GM18907 (cell line): ENCODE data around the gene BRIP1.
"Not testable (repeated sequence)": the region's sequence is repeated elsewhere in the genome, so short reads cannot be mapped to it uniquely, and the experiment has no call there.

ENCODE experiments used
- ATAC-seq: cut with Tn5 transposase; IDR thresholded peaks from one replicate; pipeline ENCODE4 v1.9.1; 2021; ENCODE audit warnings: mild to moderate bottlenecking, moderate library complexity; ENCODE audit not compliant: unreplicated experiment

Gene BRIP1

GRCh38 chr17:61673019-61673897 is 190.1 kb downstream of the BRIP1 start:
- ATAC-seq: not testable (repeated sequence)

DNA sequence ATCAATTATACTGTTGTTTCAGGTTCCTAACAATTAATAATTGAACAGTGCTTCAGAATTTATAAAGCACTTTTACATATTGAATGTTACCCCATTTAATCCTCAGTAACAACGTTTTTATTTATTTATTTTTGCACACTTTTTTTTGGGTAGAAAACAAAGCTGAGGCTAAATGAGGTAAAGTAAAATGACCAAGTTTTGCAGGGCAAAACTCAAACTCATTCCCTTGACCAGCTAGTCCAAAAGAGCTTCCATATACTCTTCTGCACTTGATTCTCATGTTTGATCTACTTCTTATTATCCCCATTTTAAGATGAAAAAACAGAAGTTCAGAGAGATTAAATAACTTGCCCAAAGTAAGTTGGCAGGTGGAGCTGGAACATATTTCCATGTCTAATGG is 191.2 kb downstream of the BRIP1 start:
- no peak for ATAC-seq

DNA sequence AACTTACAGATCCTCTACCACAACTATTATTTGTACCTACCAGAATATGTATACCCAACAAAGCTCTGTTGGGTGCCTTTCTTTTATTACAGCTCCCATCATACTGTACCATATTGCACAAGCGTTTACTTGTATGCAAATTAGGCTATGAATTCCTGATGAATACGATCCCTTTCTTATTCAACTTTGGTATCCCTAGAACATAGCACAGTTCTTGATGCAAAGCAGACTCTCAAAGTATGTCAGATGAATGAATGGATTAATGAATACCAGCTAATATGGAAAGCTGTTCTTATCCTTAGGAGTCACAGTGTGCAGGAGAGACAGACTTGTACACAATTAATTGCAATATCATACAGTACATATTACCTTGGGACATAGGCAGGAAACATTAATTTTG is 192.6 kb downstream of the BRIP1 start:
- ATAC-seq: no peak

DNA sequence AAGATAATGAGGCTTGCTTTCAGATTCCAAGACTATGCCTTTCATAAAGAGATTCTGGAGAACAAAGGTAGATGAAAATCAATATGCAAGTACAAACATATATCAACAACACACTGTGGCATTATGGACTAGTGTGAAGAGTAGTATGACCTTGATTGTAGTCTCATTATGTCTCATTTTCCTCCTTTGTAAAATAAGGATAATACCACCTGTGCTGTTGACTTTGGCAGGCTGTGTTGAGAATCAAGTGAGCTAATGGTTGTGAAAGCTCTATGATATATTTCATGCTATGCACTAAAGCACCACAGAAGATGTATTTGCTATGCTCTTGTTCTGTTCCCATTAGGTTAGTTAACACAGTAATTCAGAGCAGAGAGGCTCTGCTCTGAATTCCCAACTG is 193.8 kb downstream of the BRIP1 start:
- ATAC-seq: no peak

DNA sequence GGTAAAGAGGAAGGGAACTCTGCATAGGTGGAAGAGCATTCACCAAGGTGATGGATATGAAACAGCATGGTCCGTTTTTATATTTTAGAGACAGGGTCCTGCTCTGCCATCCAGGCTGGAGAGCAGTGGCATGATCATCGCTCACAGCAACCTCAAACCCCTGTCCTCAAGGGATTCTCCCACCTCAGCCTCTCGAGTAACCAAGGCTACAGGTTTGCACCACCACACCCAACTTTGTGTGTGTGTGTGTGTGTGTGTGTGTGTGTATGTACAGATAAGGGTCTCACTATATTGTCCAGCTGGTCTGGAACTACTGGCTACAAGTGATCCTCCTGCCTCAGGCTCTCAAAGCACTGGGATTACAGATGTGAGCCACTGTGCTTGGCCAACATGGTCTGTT is 194.8 kb downstream of the BRIP1 start:
- no peak for ATAC-seq

- ATAC-seq: not testable (repeated sequence)
Observed at GRCh38 chr17:61666406-61667088, 196.8 kb downstream of the BRIP1 start.

GRCh38 chr17:61663310-61663709 is 200.0 kb downstream of the BRIP1 start:
- no peak for ATAC-seq

- ATAC-seq: no peak
Observed at GRCh38 chr17:61662741-61663140, 200.6 kb downstream of the BRIP1 start.

- no peak for ATAC-seq
Observed at GRCh38 chr17:61662186-61662585, 201.1 kb downstream of the BRIP1 start.

DNA sequence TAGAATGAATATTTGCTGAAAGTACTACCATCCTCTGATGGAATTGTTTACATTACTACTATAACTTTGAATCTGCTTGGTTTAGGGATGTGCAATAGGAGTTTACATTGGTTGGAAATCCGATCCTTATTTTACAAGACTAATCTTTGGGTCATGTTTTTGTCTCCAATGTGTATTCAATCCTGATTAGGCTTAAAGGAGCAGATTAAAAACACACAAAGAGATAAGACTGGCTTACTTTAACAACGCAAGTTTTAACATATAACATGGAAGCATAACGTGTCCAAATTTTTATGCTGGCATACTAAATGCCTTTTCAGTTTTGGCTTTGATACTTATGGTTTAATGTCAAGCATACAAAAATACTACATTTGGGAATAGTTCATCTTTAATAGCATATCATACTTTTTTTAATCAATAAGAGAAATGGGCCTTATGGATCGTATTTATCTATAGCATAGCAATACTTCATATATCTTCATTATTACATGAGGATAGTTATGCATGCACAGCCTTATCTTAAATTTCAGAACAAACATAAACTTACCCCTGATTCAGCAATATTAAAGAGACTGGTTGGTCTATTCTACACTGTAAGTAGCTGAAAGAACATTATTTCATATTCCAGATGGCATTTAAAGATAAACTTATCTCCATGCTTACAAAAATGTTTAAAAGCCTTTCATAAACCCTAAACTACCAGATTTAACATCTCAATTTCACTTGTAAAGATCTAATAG is 202.4 kb downstream of the BRIP1 start:
- no peak for ATAC-seq

DNA sequence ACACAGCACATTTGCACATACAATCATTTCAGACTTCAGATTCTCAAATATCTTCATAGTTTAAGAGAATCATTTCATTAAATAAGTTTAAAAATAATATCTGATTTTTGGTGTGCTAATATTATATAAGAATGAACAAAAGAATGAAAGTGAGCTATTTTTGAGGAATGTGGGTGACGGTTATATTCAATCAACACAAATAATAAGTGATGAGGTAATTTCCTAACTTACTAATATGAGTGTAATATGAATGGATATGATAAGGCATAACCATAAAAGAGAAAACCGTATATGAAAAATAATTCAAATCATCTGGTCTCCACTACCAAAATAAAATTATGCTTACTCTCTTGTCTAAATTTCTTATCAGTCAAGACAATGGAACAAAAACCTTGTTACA is 203.9 kb downstream of the BRIP1 start:
- no peak for ATAC-seq

DNA sequence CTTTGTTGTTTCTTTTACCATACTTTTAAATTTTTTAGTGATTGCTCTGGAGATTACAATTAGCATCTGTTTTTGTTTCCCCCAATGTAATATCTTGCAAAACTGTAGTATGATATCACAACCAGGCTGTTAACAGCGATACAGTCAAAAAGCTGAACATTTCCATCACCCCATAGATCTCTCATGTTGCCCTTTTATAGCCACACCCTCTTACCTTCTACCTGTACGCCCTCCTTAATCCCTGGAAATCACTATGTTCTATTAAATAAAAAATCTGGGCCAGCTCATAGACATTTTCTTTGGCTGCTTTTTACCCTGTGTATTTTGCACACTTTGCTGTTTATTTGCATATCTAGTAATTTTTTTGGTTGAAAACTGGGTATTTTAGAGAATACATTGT is 205.1 kb downstream of the BRIP1 start:
- no peak for ATAC-seq

GRCh38 chr17:61657338-61657737 is 206.0 kb downstream of the BRIP1 start:
- no peak for ATAC-seq

DNA sequence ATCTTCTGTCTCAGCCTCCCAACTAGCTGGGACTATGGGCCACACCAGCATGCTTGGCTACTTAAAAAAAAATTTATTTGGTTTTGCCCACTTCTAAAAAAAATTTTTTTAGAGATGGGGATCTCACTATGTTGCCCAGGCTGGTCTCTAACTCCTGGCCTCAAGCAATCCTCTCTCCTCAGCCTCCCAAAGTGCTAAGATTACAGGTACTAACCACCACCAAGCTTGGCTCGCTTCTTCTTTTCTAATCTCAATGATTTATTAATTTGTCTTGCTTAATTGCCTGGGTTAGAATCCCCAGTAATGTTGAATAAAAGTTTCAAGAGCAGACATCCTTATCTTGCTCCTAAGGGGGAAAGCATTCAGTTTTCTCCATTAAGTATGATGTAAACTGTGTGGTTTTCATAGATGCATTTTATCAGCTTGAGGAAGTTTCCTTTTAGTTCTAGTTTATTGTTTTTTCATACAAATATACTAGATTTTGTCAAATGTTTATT is 206.6 kb downstream of the BRIP1 start:
- no peak for ATAC-seq

DNA sequence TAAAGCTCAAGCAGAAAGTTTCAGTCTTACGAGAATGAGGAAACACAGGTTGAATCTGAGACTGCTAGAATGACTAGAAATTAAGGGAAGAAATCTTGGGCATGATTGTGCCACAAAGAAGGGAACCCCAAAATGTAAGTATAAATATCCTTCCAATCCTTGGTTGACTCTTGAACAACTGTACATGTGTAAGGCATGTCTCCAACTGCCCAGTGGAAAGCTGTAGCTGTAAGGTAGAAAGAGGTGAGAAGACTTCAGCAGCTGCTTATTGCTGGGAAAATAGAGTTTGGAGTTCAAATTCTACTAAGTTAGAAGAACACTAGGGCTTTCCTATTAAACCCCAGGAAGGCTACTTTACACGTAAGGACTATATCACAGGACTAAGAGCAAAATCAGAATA is 212.6 kb downstream of the BRIP1 start:
- ATAC-seq: no peak

DNA sequence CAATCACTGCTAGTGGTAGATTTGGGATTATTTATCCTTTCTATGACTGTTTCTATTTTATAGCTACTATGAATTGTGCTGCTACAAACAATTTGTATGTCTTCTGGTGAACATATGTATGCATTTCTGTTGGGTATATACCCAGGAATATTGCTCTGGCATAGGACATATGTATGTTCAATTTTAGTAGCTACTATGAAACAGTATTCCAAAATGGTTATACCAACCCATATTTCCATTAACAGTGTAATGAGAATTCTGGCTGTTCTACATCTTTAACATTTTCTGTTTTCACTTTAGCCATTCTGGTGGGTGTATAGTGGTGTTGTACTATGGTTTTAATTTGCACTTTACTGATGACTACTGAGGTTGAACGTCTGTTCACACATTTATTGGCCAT is 214.7 kb downstream of the BRIP1 start:
- ATAC-seq: no peak

GRCh38 chr17:61647047-61647446 is 216.3 kb downstream of the BRIP1 start:
- ATAC-seq: no peak

GRCh38 chr17:61646482-61646881 is 216.8 kb downstream of the BRIP1 start:
- ATAC-seq: no peak

DNA sequence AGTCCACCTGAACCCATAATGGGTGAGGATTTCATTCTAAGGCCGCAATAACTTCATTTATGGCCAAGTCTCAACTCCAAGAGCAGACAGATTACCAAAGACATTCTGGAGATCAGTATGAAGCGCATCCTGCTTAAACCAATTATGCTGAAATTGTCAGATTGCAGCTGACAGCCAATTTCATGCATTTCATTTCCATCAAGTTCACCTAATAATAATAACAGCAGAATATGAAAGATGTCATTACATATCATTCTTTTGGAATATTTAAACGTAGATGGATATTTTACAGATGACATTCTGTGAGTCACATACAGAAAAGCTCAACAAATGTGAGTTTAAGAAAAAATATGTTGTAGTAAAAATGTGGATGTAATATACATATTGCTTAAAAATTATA is 217.4 kb downstream of the BRIP1 start:
- no peak for ATAC-seq

DNA sequence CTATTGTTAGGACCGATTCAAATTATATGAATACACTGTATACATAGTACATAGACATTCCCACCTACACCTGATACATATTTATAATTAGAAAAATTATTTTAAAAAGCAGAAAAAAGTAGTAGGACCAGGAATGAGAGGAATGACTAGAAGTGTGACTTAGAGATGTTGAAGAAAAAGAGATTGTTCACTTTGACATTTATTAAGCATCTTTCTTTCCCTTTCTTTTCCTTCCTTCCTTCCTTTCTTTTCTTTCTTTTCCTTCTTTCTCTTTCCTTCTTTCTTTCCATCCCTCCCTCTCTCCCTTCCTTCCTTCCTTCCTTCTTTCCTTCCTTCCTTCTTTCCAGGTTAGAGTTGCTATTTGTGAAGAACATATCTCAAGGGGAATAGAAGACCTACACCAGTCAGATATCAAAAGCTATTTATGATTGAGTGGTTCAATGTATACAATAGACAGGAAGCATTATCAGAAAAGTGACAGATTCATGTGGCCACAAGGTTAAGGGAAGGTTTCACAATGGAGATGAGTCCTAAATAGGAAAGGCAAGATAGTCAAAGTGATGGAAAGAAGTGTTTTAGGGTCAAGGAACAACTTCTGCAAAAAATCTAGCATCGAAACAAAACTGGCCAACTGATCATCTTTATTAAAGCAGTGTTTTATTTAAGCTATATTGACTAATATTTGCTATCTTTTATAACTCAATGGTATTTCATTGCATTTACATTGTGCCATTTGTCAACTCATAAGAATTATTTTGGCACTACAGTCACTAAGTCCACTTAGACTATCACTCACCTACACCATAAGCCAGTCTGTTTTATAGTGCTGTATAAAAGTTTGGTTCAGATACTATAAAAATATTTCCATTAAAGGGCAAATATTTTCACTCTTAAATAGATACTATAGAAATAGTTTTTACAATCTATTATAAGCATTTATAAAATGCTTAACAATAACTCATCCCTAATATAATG is 218.2 kb downstream of the BRIP1 start:
- no peak for ATAC-seq
